ENCODE data around the gene CENPW. TPM values are rescaled to one million over a fixed set of nuclear protein-coding genes. Genes with fewer than 3 reads are reported as not detected.

CENPW gene
- total RNA-seq, 1 donor from 2014 or later, result 1.2 TPM

GRCh38 chr6:126333729-126334128, 6.2 kb upstream of the CENPW start:
- intact Hi-C loops (cut with micrococcal nuclease), result no loop called here
- Histone ChIP-seq H3K9me3 (replicated peaks) (no peaks in the 10 kb centered on the region), H3K4me3 (no peak overlapping the region), H3K27me3 (ENCODE audit: low read depth) (no peaks in the 10 kb centered on the region), H3K36me3 (no peaks in the 10 kb centered on the region), H3K27ac (replicated peaks) (no peak overlapping the region), H3K4me1 (peaks cover 4% of the 10 kb centered on the region)
- no peak for DNase-seq
- TF ChIP-seq CTCF (IDR thresholded peaks at IDR 0.05; ENCODE audit: borderline replicate concordance), result no peak

GRCh38 chr6:126335210-126335609, 4.7 kb upstream of the CENPW start:
- H3K4me1 ChIP-seq, result peaks cover 9% of the 10 kb centered on the region
- H3K4me3 ChIP-seq, result no peak overlapping the region
- H3K9me3 ChIP-seq (replicated peaks), result no peaks in the 10 kb centered on the region
- intact Hi-C loops (cut with micrococcal nuclease), result no loop called here
- no peaks in the 10 kb centered on the region for H3K36me3 ChIP-seq
- no peak for DNase-seq
- no peak for TF ChIP-seq CTCF (IDR thresholded peaks at IDR 0.05; ENCODE audit: borderline replicate concordance)
- no peaks in the 10 kb centered on the region for H3K27me3 ChIP-seq (ENCODE audit: low read depth)
- no peak overlapping the region for H3K27ac ChIP-seq (replicated peaks)

GRCh38 chr6:126337323-126337722, 2.6 kb upstream of the CENPW start:
- intact Hi-C loops (cut with micrococcal nuclease), result no loop called here
- DNase-seq, result no peak
- Histone ChIP-seq H3K27me3 (ENCODE audit: low read depth) (peaks cover 5% of the 10 kb centered on the region), H3K4me1 (peaks cover 21% of the 10 kb centered on the region), H3K4me3 (no peak overlapping the region), H3K9me3 (replicated peaks) (no peaks in the 10 kb centered on the region), H3K27ac (replicated peaks) (no peak overlapping the region), H3K36me3 (no peaks in the 10 kb centered on the region)
- no peak for TF ChIP-seq CTCF (IDR thresholded peaks at IDR 0.05; ENCODE audit: borderline replicate concordance)

GRCh38 chr6:126341126-126341525, 1.2 kb downstream of the CENPW start:
- no peaks in the 10 kb centered on the region for H3K36me3 ChIP-seq
- H3K27me3 ChIP-seq (ENCODE audit: low read depth), result peaks cover 5% of the 10 kb centered on the region
- H3K27ac ChIP-seq (replicated peaks), result no peak overlapping the region
- no peaks in the 10 kb centered on the region for H3K9me3 ChIP-seq (replicated peaks)
- no peak overlapping the region for H3K4me3 ChIP-seq
- peaks cover 21% of the 10 kb centered on the region for H3K4me1 ChIP-seq
- no peak for DNase-seq
- no peak for TF ChIP-seq CTCF (IDR thresholded peaks at IDR 0.05; ENCODE audit: borderline replicate concordance)
- intact Hi-C loops (cut with micrococcal nuclease), result no loop called here

GRCh38 chr6:126344181-126344580, 4.3 kb downstream of the CENPW start:
- Histone ChIP-seq H3K9me3 (replicated peaks) (no peaks in the 10 kb centered on the region), H3K36me3 (no peaks in the 10 kb centered on the region), H3K4me1 (peaks cover 17% of the 10 kb centered on the region), H3K27me3 (ENCODE audit: low read depth) (peaks cover 5% of the 10 kb centered on the region), H3K4me3 (no peak overlapping the region), H3K27ac (replicated peaks) (no peak overlapping the region)
- TF ChIP-seq CTCF (IDR thresholded peaks at IDR 0.05; ENCODE audit: borderline replicate concordance), result no peak
- intact Hi-C loops (cut with micrococcal nuclease), result no loop called here
- DNase-seq, result no peak

- no peaks in the 10 kb centered on the region for H3K36me3 ChIP-seq
- no peaks in the 10 kb centered on the region for H3K27me3 ChIP-seq (ENCODE audit: low read depth)
- no peak overlapping the region for H3K4me3 ChIP-seq
- no peak for TF ChIP-seq CTCF (IDR thresholded peaks at IDR 0.05; ENCODE audit: borderline replicate concordance)
- intact Hi-C loops (cut with micrococcal nuclease), result no loop called here
- no peak for DNase-seq
- peaks cover 11% of the 10 kb centered on the region for H3K9me3 ChIP-seq (replicated peaks)
- no peaks in the 10 kb centered on the region for H3K4me1 ChIP-seq
- no peak overlapping the region for H3K27ac ChIP-seq (replicated peaks)
Observed at GRCh38 chr6:126351960-126352359, 12.0 kb downstream of the CENPW start.
